K562 (cell line): ENCODE measurements around the gene SORCS2. TPM values are rescaled to one million over a fixed set of nuclear protein-coding genes. Genes with fewer than 3 reads are reported as not detected.

Experiments
- ATAC-seq: fragments of 200-7000 bp; cut with Tn5 transposase; 3 replicates; pipeline ENCODE4 v1.9.1; 2020; ENCODE audit warnings: moderate library complexity
- BruUV-seq: library from RNA; stranded (reverse); fragments of 400-500 nt; replicated peaks from 2 replicates; lab custom pipeline; 2021; lab: Mats Ljungman, UMichigan
- CTCF ChIA-PET: fragments of 300-600 bp; formaldehyde crosslinking; extraction: SDS; loops from one replicate; lab custom pipeline; 2021; ENCODE audit warnings: low intra/inter-chr PET ratio; lab: Yijun Ruan, JAX
- POLR2A ChIA-PET: fragments of 300-600, 350-650 bp; sonication (Branson Sonifier 250); formaldehyde crosslinking; extraction: SDS; loops from one replicate; lab custom pipeline; 2021; ENCODE audit warnings: antibody characterized with exemption, inconsistent platforms; lab: Yijun Ruan, JAX
- DNase-seq, 4 experiments: peaks; one replicate each; pipeline versions ENCODE4 v3.0.0 to v3.0.0-alpha.2; 2011 to 2018; ENCODE audit warnings: low spot score in 3 of 4, mixed read lengths in 3 of 4; ENCODE audit errors: extremely low read depth in 1 of 4
- FAIRE-seq: peaks from 2 replicates; lab custom pipeline; 2011; peaks lifted over from hg19 to GRCh38; lab: Jason Lieb, UNC
- H2AFZ ChIP-seq: 2 replicates; pipeline ENCODE4 v1.6.0; 2011; ENCODE audit warnings: low read depth, low read length, control low read depth, inconsistent platforms
- H3K27ac ChIP-seq: fragments of 200-600 bp; 3 replicates; pipeline ENCODE4 v1.8.0; 2011; ENCODE audit warnings: low read depth, mild to moderate bottlenecking, control low read depth, inconsistent platforms, low read length, moderate library complexity, mixed read lengths; ENCODE audit errors: extremely low read depth
- H3K27me3 ChIP-seq, 2 experiments: fragments of 300-600 bp in 1 of 2; 2 replicates in 1 of 2; 3 replicates in 1 of 2; pipeline versions ENCODE4 v1.6.0 to v1.8.0; 2011; ENCODE audit warnings: inconsistent platforms in 2 of 2, low read length in 2 of 2, mild to moderate bottlenecking in 1 of 2, mixed read lengths in 1 of 2, moderate library complexity in 1 of 2; ENCODE audit not compliant: control insufficient read depth in 2 of 2, insufficient read depth in 2 of 2
- H3K36me3 ChIP-seq: fragments of 300-600 bp; 3 replicates; pipeline ENCODE4 v1.8.0; 2011; ENCODE audit warnings: mild to moderate bottlenecking, low read length, inconsistent platforms; ENCODE audit not compliant: control insufficient read depth, insufficient read depth
- H3K4me1 ChIP-seq, 2 experiments: fragments of 200-600 bp in 1 of 2; replicated peaks in 1 of 2; 2 replicates in 1 of 2; 3 replicates in 1 of 2; pipeline versions ENCODE4 v1.5.1 to v1.8.0; 2011; ENCODE audit warnings: inconsistent platforms in 2 of 2, low read length in 2 of 2, mild to moderate bottlenecking in 1 of 2, mixed read lengths in 1 of 2, moderate library complexity in 1 of 2; ENCODE audit not compliant: control insufficient read depth in 2 of 2, insufficient read depth in 2 of 2
- H3K4me2 ChIP-seq: 2 replicates; pipeline ENCODE4 v1.6.1; 2011; ENCODE audit warnings: low read length, control low read depth, inconsistent platforms, mixed read lengths; ENCODE audit not compliant: insufficient read depth
- H3K4me3 ChIP-seq: fragments of 200-600 bp; sonication (generic), shearing (Covaris generic); 2 replicates; pipeline ENCODE4 v1.5.1; 2016; ENCODE audit warnings: control low read depth, inconsistent platforms
- H3K79me2 ChIP-seq: fragments of 200-600 bp; 3 replicates; pipeline ENCODE4 v1.8.0; 2011; ENCODE audit warnings: low read length, inconsistent platforms; ENCODE audit not compliant: control insufficient read depth, insufficient read depth
- H3K9ac ChIP-seq, 2 experiments: 2 replicates each; pipeline versions ENCODE4 v1.6.0 to v1.6.1; 2011; ENCODE audit warnings: low read depth in 2 of 2, low read length in 2 of 2, control low read depth in 1 of 2, inconsistent platforms in 1 of 2, mild to moderate bottlenecking in 1 of 2, mixed read lengths in 1 of 2; ENCODE audit not compliant: insufficient read depth in 1 of 2
- H3K9me1 ChIP-seq: one replicate; pipeline ENCODE4 v1.6.0; 2011; ENCODE audit warnings: inconsistent platforms, mild to moderate bottlenecking, low read length, moderate library complexity; ENCODE audit not compliant: control insufficient read depth, insufficient read depth
- H3K9me3 ChIP-seq: replicated peaks from 2 replicates; pipeline ENCODE4 v1.5.1; 2011; ENCODE audit warnings: low read depth, low read length, inconsistent platforms; ENCODE audit not compliant: control insufficient read depth, insufficient read depth
- H4K20me1 ChIP-seq: replicated peaks from 2 replicates; pipeline ENCODE4 v1.6.1; 2011; ENCODE audit warnings: low read length, inconsistent platforms, mixed read lengths; ENCODE audit not compliant: control insufficient read depth, insufficient read depth
- KHSRP ChIP-seq: fragments of 450-650 bp; IDR thresholded peaks from 2 replicates; pipeline ENCODE4 v1.6.1; 2017
- ZBTB1 ChIP-seq: sonication (generic); formaldehyde crosslinking; IDR thresholded peaks from 2 replicates; pipeline ENCODE4 v1.8.1; 2023; ENCODE audit warnings: missing genetic modification reagents, low read depth, mild to moderate bottlenecking, borderline replicate concordance
- WGBS: fragments of 100-300 bp; shearing (Covaris generic); methylation state at CpG from one replicate; pipeline ENCODE4 v1.1.6; 2016; ENCODE audit warnings: low coverage, mixed read lengths; ENCODE audit not compliant: insufficient coverage; ENCODE audit errors: missing lambda C conversion rate; 5-methylcytosine and 5-hydroxymethylcytosine counted together
- in situ Hi-C: fragments of 300-500 bp; cut with MboI; formaldehyde crosslinking; loops from 4 replicates; pipeline ENCODE4 v1.15.0; 2018; ENCODE audit warnings: inconsistent platforms, mixed read lengths
- intact Hi-C: fragments of 100-400 bp; cut with micrococcal nuclease; formaldehyde crosslinking; loops from 2 replicates; pipeline ENCODE4 v1.14.2; 2022
- polyA plus RNA-seq, 8 experiments: library from polyadenylated mRNA; depleted of rRNA in 4 of 8; stranded (reverse) in 5 of 8; unstranded in 3 of 8; fragments of >200 nt; fragmentation: Nextera tagmentation in 2 of 8; fragmentation: Illumina TruSeq in 1 of 8; extraction: Ambion mirVana in 2 of 8; extraction: Trizol in 1 of 8; gene quantifications; 2 replicates each; pipeline versions ENCODE4 v1.2.1 to v1.2.3, GENCODE V29; 2011 to 2014; ENCODE audit warnings: inconsistent platforms in 1 of 8, missing spikeins in 1 of 8
- total RNA-seq, 7 experiments: library from RNA; depleted of rRNA in 6 of 7; stranded (reverse); fragments of >200 nt in 6 of 7; fragmentation: Illumina TruSeq in 2 of 7; extraction: Trizol in 2 of 7; gene quantifications; 2 replicates each; pipeline versions ENCODE4 v1.2.1 to v1.2.3, GENCODE V29; 2011 to 2021; ENCODE audit warnings: low replicate concordance in 1 of 7
- TF ChIP-seq, protein P1 (sequence below): fragments of 450-650 bp; IDR thresholded peaks from 2 replicates; pipeline ENCODE4 v1.6.1; 2017; ENCODE audit warnings: antibody characterized with exemption

SORCS2 gene
- total and polyA plus RNA-seq, 9 of the 15 experiments (the other 6 are each of a cell fraction or from before 2014, with no cell fraction given): not detected

DNA sequence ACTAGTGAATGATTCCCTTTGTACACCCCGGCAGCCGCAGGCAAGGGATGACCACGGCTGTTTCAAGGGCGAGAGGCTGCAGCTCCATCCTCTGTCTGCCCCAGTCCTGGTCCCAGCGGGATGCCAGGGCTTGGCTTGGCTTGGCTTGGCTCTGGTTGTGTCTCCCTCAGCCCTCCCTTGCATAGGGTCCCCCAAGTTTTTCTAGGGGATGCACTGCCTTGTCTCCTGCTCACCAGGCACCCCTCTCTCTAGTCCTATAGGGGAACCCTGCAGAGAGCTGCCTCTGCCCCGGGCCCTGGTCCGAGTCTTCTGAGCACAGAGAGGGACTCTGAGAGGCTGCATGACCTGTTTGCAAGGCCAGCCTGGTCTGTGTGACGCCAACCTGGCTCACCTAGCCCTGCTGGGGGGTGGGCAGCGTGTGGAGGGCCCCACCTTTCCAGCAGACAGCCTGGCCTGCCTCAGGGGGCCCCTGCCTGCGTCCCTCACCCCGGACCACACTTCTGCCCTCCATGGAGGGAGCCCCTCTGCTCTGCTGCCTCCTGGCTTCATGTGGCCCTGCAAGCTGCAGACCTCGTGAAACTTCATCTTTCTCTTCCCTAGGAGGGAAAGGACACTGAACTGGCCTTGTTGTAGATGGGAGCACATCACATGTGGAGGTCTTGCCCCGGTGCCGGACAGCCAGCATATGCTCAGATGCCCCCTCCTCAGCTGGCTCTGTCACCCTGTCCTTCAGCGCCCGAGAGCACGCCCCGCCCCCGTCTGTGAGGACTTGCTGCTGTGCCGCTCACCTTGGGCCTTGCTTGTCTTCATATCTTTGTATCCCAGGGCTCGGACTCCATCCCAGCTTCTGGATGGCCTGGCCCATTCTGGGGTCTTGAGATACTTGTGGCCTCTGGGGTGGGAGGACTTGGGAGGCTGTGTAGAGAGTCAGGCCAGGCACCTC lies 16.4 kb downstream of the SORCS2 start:
- CTCF ChIA-PET: no interaction called here
- intact Hi-C loops: no loop called here
- no TSS peak for BruUV-seq
- WGBS: 1% methylated on average over 21 of the region's 21 CpGs
- Histone ChIP-seq H3K79me2 (no peaks in the 10 kb centered on the region), H3K9me3 (no peaks in the 10 kb centered on the region), H3K4me3 (no peak overlapping the region), H2AFZ (no peak overlapping the region)
- no peak for ATAC-seq
- POLR2A ChIA-PET: interaction anchor here (0.6 kb wide), 1 partner anchor 68 kb away, joined by 3 read pairs; no protein-coding TSS in a partner anchor
- TF ChIP-seq ZBTB1 (CRISPR knock-in tag) (no peak), KHSRP (no peak)
- TF ChIP-seq, protein P1, sequence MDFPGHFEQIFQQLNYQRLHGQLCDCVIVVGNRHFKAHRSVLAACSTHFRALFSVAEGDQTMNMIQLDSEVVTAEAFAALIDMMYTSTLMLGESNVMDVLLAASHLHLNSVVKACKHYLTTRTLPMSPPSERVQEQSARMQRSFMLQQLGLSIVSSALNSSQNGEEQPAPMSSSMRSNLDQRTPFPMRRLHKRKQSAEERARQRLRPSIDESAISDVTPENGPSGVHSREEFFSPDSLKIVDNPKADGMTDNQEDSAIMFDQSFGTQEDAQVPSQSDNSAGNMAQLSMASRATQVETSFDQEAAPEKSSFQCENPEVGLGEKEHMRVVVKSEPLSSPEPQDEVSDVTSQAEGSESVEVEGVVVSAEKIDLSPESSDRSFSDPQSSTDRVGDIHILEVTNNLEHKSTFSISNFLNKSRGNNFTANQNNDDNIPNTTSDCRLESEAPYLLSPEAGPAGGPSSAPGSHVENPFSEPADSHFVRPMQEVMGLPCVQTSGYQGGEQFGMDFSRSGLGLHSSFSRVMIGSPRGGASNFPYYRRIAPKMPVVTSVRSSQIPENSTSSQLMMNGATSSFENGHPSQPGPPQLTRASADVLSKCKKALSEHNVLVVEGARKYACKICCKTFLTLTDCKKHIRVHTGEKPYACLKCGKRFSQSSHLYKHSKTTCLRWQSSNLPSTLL: no peak
- TF ChIP-seq, all 486 proteins: peak for 0
- in situ Hi-C loops: no loop called here
- Histone ChIP-seq H3K4me1 (peaks cover 4 to 6% of the 10 kb centered on the region in 2 experiments; a peak in 3 of 5 replicates), H3K27ac (no peak overlapping the region), H3K4me2 (no peak overlapping the region), H3K27me3 (peaks cover 31 to 74% of the 10 kb centered on the region in 2 experiments), H3K36me3 (no peaks in the 10 kb centered on the region), H3K9ac (no peak overlapping the region), H4K20me1 (peaks cover 4% of the 10 kb centered on the region; the same call in 1 of the 2 replicates), H3K9me1 (no peaks in the 10 kb centered on the region)
- FAIRE-seq (no peak), DNase-seq (no peak)
